GM21526 (cell line): ENCODE results near the gene SIRPA.

ENCODE experiments used
- ATAC-seq: cut with Tn5 transposase; IDR thresholded peaks from one replicate; pipeline ENCODE4 v1.9.1; 2021; ENCODE audit warnings: moderate library complexity; ENCODE audit not compliant: unreplicated experiment, low FRiP score

SIRPA gene

DNA sequence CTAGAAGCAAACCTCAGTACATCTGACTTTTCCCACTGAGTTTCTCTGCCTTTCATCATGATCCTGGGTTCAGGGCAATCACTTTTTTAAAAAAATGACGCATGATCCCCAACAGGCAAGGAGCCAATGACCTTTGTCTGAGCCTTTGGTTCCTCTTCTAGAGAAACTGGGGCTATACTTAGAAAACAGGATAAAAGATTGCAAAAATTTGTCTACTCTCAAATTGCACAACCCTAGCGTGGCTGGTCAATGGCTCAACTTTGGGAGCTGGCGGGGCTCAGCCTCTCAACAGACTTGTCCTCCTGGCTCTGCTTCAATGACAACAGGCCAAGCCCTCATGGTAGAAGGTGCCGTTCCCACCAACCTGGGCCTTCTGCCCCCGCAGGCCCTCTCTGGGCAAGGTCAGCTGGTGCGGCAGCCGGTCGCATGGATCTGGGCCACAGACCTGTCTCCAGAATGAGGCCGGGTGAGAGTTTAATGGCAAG, 50.0 kb downstream of the SIRPA start:
- ATAC-seq: no peak

DNA sequence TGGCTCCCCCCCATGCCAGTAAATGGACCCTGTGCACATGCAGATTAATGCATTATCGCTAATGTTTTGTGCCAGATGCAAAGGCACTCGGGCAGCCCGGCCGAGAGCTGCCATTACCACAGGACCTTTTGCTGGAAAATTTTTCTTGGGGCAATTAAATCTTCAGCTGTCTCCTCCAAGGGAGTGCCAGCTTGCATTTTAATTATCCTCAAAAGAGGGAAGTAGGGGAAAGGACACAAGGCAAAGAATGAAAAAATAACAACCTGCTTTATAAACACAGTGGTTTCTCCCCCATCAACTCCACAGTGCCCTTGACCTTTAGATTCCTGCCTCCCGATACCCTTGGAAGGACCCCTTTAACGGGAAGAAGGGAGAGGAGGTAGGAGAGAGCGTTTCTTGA, 50.5 kb downstream of the SIRPA start:
- no peak for ATAC-seq

DNA sequence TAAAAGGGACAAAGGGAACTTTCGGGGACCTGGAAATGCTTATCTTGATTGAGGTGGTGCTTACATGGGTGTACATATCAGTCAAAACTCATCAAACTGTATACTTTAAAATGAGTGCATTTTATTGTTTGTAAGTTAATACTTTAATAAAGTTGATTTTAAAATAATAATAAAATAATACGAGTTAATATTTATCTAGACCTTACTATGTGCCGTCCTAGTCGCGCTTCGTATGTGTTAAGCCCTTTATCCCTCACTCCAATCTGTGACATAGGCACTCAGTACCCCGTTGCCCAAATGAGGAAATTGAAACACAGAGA, 51.2 kb downstream of the SIRPA start:
- ATAC-seq: no peak

DNA sequence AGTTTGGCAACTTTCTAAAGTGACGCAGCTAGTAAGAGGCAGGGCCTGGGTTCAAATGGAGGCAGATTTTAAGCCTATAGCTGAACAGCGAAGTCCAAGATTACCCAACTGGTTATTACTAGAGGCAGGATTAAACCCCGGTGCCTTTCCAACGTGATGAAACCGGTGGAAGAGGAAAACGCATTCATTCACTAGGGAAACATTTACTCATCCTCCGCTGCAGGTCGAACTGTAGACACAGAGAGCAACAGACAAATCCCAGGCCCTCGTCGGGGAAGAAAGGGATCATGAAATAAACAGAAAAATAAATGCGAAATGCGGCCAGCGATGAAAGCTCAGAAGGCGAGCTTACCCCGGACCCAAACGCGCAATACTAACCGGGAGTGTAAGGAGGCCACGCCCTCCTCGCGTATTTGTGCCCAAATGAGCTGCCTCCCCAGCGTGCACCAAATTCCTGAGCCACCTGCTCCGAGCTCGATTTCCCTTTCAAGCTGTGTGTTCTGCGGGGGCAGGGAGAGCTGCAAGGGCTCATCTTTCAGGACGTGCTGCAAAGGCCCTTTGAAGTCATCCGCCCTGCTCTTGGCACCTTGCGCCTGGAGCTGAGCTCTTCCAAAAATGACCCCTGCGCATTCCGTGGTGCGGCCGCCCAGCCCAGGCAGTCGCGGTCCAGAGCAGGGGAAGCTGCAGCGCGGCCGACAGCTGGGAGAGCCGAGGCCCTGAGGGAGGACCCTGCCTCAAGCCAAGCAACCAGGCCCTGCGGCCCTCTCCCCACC, 51.7 kb downstream of the SIRPA start:
- ATAC-seq: no peak

DNA sequence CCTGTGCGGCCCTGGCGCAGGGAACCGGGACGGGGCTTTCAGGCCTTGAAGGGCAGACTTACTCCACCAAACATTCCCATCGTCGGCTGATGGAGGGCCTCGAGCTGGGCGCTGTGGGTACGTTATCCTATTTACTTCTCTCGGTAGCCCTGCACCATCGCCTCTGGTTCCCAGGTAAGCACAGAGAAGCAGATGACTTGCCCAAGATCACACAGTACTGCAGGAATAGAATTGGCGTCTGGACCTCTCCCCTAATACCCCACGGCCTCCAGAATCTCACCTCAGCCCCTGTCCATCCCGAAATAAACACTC, 52.3 kb downstream of the SIRPA start:
- ATAC-seq: no peak

DNA sequence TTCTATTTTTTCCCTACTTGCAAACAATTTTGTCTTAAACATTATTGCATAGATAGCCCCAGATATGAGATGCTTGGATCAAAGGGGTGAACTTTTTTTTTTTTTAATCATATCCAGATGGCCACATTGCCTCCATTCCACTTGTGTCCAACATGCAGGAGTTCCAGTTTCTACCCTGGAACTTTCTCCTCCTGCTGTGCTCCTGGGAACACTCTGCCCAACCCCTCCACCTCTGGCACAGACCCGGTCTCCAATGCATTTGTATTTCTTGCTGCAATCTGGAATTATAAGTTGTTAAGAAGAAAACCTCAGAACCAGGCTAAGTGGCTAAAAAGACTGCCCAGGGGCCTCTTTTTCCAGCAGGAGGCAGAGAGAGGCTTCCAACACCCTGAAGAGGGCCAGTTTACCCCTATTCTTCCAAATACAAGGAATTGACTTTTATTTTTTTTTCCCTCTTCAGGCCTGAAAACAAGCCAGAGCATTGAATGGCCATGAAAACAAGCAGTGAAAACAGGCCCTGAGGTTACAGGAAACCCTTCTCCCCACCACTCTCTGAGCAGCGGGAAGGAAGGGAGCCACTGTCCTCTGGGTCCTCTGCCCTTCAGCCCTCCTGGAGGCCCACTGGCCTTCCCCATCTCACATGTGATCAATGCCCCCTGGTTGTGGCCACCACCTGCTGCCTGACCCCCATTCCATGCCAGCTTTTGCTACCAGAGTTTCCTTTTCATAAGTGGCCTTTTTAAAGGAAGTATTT, 54.3 kb downstream of the SIRPA start:
- ATAC-seq: no peak

DNA sequence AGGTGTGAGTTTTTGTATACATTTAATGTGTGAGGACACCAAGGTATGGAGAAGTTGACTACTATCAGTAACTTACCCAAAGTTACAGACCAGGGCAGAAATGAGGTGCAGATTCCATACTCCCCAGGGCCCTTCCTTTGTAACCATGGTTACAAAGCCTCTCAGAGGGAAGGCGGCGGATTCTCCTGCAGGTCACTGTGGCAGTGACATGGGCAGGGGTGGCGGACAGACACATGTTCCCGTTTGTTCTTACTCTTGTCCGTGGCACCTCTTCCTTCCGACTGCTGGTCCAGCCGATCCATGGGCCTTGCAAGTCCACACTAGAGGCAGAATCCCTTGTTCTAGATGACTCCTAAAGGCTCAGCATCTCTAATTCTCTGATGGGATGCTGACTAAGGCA, 55.6 kb downstream of the SIRPA start:
- ATAC-seq: no peak

DNA sequence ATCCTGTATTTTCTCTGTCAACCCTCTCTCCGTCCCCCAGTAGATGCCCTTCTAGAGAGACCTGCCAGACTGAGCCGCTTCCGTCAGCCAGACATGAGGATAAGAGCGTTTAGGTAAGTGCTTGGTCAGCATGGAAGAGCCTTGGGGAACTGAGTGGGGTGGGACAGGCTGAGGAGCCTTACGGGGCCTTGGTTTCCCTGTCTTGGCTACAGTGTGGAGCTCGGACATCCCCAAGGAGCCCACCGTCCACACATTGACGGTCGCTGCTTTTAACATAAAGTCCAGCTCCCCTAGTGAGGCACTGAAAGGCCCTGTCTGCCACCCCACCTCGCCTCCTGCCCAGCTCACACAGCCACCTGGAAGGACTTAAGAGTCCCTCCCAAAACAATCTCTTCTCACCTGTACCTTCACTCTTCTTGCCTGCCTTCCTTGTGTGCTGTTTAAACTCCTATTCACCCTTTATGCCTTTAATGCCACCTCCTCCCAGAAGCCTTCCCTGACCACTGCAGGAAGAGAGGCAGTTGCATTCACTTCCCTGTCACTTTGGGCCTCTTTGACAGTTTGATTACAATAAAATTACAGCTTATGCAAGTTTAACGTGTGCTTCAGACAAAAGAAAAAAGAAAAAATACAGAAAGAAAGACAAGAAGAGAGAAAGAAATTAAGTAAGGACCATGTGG, 56.4 kb downstream of the SIRPA start:
- ATAC-seq: no peak

DNA sequence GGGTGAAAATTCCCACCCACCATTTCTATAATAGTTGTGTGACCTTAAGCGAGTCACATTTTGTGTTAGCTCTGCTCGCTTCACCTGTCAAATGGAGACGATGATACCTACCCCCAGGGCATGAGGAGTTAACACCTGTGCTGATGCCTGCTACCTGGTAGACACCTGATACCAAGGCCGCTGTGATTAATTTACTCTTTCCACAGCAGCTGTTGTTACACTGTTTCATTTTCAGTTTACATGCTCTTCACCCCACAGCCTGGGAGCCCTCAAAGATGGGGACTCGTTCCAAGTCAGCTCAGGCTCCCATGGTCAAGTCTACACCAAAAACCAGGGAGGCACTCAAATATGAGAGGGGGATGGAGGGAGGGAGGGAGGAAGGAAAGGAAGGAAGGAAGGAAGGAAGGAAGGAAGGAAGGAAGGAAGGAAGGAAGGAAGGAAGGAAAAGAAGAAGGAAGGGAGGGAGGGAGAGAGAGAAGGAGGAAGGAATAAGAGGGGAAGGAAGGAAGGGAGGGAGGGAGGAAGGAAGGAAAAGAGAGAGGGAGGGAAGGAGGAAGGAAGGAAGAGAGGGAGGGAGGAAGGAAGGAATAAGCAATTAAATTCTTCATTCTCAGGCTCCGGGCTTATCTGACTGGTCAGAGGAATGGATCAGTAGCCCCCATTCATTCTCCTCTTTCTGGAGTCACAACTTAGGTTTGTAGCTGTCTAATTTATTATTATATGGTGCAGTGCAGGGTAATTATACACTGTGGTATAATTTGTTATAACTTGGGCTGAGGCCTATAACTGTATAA, 57.7 kb downstream of the SIRPA start:
- no peak for ATAC-seq

DNA sequence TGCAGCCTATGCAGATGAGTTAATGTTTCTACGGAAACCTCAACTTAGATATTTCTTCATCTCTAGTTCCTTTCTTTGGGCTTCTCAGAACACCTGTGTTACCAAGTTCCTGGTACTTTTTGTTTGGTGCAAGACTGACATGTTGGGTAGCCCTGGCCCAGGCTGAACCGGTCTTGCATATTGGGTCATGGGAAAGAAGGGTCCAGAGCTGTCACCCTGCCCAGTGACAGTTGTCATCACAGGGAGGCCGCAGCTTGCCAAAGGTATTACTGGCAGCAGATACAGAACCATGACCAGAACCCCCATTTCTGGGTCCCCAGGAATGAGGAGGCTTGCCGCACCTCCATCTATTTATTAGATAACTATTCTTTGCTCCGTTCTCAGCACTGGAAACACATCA, 58.4 kb downstream of the SIRPA start:
- no peak for ATAC-seq

DNA sequence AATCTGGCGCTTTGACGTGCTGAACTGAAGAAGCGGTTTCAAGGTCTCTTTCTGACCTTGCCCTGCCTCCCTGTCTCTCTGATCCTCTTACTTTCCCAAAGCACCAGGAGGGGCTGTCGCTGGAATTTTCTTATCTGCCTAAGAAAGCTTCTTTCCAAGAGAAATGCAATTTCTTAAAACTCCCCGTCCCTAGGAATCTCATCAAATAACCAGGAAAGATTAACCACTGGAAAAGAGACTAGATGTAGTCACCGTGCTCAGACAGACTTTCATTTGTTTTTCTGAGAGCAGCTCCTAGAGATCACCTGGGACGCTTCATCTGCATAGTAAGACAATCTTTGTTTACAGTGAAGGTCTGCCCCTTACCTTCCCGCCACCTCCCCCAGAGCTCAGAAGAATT, 60.0 kb downstream of the SIRPA start:
- no peak for ATAC-seq

DNA sequence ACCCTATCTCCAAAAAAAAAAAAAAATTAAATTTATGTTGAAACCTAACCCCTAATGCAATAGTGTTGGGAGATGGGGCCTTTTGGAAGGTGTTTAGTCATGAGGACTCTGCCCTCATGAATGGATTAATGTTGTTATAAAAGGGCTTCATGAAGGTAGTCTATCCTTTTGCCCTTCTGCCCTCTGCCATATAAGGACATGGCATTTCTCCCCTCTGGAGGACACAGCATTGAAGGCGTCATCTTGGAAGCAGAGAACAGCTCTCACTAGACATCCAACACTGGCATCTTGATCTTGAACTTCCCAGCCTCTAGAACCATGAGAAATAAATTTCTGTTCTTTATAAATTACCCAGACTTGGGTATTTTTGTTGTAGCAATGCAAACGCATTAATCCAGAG, 63.2 kb downstream of the SIRPA start:
- no peak for ATAC-seq

DNA sequence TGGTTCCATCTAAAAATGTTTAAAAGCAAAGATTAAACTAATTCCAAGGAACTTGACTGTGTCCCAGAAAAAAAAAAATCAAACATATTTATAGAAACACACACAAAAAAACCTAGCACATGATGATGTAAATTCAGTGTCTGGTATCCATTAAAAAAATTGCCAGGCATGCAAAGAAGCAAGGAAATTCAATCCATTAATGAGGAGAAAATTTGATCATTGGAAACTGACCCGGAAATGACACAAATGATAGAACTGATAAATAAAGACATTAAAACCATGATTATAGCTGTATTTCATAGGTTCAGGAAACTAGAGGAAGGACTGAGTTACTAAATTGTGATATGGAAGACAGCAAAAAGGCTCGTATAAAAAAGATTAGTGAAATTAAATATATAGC, 63.9 kb downstream of the SIRPA start:
- ATAC-seq: no peak

DNA sequence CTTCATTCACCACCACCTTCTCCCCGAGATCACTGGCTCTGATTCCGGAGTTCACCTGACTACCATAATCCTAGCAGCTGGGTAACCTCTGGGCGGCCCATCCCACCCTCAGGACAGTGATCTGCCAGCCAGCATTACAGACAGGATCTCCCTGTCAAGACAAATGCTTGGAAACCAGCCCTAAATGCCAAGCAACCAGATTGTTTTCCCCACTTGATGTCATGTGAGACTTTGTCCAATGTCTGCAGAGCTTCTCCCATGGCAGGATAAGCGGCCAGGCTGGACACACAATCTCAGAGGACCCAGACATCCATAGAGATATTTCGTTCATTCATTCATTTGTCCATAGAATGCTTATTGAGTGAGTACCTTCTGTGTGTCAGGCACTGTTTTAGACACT, 66.2 kb downstream of the SIRPA start:
- no peak for ATAC-seq

DNA sequence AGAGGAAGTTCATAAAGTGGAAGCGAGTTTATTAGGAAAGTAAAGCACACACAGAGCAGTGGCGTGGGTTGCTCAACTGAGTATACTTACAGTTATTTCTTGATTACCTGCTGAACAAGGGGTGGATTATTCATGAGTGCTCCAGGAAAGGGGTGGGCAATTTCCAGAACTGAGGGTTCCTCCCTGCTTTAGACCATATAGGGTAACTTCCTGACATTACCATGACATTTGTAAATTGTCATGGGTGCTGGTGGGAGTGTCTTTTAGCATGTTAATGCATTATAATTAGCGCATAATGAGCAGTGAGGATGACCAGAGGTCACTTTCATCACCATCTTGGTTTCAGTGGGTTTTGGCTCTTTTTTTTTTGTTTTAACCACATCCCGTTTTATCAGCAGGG, 68.9 kb downstream of the SIRPA start:
- no peak for ATAC-seq

DNA sequence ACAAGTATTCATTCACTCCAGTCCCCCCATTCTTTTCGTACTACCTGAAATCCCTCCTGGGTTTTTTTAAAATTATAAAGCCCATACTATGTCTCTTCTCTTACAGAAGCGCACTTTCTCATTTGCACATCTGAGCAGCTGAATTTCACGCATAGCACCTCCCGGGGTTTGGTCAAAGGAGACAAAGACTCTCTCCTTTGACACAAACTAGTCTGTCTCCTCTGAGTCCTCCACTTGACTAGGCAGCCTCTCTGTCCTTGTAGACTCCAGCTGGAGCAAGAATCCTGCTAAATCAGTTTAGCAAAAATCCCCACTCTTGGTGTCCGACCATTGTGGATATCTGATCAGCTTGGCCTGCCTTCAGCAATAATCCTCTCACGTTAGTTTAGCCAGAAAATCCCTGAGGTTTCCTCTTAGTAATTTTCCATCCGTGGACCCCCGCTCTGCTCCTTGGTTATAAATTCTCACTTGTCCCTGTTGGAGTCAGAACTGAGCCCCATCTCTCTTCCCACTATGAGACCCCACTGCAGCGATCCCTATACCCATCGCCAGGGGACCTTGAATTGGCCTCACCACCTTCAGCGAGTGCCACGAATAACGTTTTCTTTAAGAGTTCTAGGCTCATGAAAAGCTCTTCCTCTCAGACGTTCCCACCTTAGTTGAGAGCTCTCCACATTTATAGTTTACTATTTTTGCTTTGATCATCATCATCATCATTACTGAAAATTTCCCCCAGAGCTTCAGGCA, 69.6 kb downstream of the SIRPA start:
- ATAC-seq: no peak

DNA sequence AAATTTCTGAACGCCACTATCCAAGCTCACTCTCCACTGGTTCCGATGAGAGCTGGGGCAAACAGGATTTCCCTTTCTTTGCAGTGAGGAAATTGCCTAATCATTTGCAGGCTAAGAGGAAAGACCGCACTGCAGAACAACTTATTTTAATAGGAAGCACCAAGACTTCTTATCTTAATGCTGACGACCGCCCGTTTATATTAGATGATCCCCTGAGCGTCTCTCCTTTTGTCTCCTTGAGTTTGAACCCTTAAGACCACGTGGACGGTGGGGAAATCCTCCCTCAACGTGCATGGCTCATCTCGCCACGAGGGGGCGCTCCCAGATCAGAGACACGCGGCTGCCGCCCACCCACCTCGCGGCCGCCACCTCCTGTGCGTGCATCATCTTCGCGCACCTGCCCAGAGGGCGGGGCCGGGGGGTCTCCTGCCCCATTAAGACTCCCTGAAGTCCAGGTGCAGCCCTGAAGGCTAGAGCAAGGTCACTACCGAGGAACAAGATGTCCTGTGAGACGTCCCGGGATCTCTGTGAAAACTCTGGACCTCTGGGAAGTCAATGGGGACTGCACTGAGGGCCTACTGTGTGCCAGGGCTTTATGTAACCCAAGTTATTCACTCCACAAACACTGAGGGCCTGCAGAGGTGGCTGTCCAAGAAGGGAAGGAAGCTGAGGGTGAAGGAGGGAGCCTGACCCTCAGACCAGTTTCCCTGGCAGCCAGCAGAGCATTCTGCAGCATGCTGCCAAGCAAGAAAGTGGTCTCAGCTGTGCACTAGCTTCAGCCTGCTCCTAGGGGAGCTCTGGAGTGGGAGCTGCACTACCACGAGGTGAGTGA, 70.5 kb downstream of the SIRPA start:
- no peak for ATAC-seq

DNA sequence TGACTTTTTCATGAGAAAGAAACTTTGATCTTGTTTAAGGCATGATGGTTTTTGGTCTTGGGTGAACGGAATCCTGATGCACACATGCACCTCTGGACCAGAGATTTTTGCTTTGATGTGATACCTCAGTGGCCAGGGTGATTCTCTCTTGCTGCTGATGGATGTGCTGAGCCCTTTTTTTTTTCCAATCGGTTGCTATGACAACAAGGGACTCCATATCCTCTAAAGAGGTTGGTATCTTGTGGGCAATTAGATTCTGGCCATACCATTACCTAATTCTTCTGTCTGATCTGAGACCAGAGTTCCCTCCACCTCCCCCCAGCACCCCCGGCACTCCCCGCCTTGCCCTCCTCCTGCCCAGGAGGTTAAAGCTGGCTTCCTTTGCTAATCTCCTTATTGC, 73.8 kb downstream of the SIRPA start:
- ATAC-seq: no peak

DNA sequence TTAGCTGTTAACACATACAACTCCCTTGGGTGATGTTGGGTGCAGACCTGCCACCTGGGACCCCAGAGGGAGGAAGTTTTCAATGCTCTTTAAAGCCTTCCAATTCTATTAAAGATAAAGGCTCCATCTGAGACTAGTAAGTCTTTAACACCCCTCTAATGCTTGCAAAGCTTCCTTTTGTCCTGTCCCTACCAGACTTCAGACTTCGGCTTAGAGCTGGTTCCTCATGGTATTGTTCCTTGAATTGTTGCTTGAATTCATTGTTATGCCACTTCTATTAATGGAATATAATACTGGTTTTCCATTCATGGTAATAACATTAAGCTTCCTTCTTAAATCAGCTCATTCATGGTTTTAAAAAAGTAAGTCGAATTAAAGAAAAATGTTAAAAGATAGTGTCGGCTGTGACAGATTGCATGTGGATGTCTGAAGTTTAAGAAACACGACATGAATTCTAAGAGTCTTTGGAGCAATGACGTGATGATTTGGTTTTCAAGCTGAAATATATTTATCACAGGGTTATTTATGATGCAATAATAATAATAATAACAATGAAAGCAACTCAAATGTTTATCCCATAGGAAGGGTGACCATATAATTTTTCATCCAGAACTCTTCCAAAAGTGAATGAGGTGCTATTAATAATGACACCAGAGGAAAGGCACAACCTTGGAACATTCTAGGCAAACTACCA, 76.8 kb downstream of the SIRPA start:
- ATAC-seq: no peak
